NK-92 (cell line): Measurements from ENCODE around the gene MYO7B.
"Not testable (repeated sequence)": the region's sequence is repeated elsewhere in the genome, so short reads cannot be mapped to it uniquely, and the experiment has no call there.

Experiments
- DNase-seq: peaks from one replicate; lab custom pipeline; 2025; ENCODE audit not compliant: unreplicated experiment; lab: John Stamatoyannopoulos, UW

MYO7B gene

GRCh38 chr2:127551221-127551930 lies 15.9 kb downstream of the MYO7B start:
- no peak for DNase-seq

GRCh38 chr2:127552336-127552735 lies 16.9 kb downstream of the MYO7B start:
- DNase-seq = no peak

- no peak for DNase-seq
These were observed 17.4 kb downstream of the MYO7B start for GRCh38 chr2:127552846-127553245.

GRCh38 chr2:127558911-127559310 lies 23.4 kb downstream of the MYO7B start:
- no peak for DNase-seq

GRCh38 chr2:127559454-127559853 lies 24.0 kb downstream of the MYO7B start:
- no peak for DNase-seq

- no peak for DNase-seq
These were observed 24.9 kb downstream of the MYO7B start for GRCh38 chr2:127560201-127560930.

GRCh38 chr2:127560931-127561280 lies 25.4 kb downstream of the MYO7B start:
- no peak for DNase-seq

GRCh38 chr2:127561371-127561770 lies 25.9 kb downstream of the MYO7B start:
- no peak for DNase-seq

GRCh38 chr2:127562936-127563335 lies 27.5 kb downstream of the MYO7B start:
- DNase-seq = no peak

- DNase-seq = no peak
These were observed 28.3 kb downstream of the MYO7B start for GRCh38 chr2:127563458-127564428.

GRCh38 chr2:127564429-127565260 lies 29.2 kb downstream of the MYO7B start:
- no peak for DNase-seq

GRCh38 chr2:127565261-127566138 lies 30.0 kb downstream of the MYO7B start:
- DNase-seq = no peak

GRCh38 chr2:127566139-127566417 lies 30.6 kb downstream of the MYO7B start:
- DNase-seq = no peak

- no peak for DNase-seq
These were observed 31.1 kb downstream of the MYO7B start for GRCh38 chr2:127566576-127566975.

- no peak for DNase-seq
These were observed 31.9 kb downstream of the MYO7B start for GRCh38 chr2:127567351-127567854.

- DNase-seq = no peak
These were observed 32.6 kb downstream of the MYO7B start for GRCh38 chr2:127568128-127568527.

GRCh38 chr2:127569666-127570065 lies 34.2 kb downstream of the MYO7B start:
- no peak for DNase-seq

- DNase-seq = no peak
These were observed 35.1 kb downstream of the MYO7B start for GRCh38 chr2:127570282-127571250.

GRCh38 chr2:127572352-127572751 lies 36.9 kb downstream of the MYO7B start:
- DNase-seq = not testable (repeated sequence)
